ENCODE results near the gene CCBE1.

Gene CCBE1

GRCh38 chr18:59514203-59514602 is 183.0 kb downstream of the CCBE1 start:
- no peak for DNase-seq (ENCODE audit: low read depth)
- no peak overlapping the region for H3K4me3 ChIP-seq (ENCODE audit: low read depth, low read length)
- TF ChIP-seq, protein P1, sequence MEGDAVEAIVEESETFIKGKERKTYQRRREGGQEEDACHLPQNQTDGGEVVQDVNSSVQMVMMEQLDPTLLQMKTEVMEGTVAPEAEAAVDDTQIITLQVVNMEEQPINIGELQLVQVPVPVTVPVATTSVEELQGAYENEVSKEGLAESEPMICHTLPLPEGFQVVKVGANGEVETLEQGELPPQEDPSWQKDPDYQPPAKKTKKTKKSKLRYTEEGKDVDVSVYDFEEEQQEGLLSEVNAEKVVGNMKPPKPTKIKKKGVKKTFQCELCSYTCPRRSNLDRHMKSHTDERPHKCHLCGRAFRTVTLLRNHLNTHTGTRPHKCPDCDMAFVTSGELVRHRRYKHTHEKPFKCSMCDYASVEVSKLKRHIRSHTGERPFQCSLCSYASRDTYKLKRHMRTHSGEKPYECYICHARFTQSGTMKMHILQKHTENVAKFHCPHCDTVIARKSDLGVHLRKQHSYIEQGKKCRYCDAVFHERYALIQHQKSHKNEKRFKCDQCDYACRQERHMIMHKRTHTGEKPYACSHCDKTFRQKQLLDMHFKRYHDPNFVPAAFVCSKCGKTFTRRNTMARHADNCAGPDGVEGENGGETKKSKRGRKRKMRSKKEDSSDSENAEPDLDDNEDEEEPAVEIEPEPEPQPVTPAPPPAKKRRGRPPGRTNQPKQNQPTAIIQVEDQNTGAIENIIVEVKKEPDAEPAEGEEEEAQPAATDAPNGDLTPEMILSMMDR (IDR thresholded peaks at IDR 0.05; ENCODE audit: control insufficient read depth, extremely low read depth, insufficient read depth) = no peak

- DNase-seq (ENCODE audit: low read depth) = no peak
- H3K4me3 ChIP-seq (ENCODE audit: low read depth, low read length) = no peak overlapping the region
- TF ChIP-seq, protein P1 (IDR thresholded peaks at IDR 0.05; ENCODE audit: control insufficient read depth, extremely low read depth, insufficient read depth) = no peak
These were observed 185.0 kb downstream of the CCBE1 start for GRCh38 chr18:59512025-59512755.

DNA sequence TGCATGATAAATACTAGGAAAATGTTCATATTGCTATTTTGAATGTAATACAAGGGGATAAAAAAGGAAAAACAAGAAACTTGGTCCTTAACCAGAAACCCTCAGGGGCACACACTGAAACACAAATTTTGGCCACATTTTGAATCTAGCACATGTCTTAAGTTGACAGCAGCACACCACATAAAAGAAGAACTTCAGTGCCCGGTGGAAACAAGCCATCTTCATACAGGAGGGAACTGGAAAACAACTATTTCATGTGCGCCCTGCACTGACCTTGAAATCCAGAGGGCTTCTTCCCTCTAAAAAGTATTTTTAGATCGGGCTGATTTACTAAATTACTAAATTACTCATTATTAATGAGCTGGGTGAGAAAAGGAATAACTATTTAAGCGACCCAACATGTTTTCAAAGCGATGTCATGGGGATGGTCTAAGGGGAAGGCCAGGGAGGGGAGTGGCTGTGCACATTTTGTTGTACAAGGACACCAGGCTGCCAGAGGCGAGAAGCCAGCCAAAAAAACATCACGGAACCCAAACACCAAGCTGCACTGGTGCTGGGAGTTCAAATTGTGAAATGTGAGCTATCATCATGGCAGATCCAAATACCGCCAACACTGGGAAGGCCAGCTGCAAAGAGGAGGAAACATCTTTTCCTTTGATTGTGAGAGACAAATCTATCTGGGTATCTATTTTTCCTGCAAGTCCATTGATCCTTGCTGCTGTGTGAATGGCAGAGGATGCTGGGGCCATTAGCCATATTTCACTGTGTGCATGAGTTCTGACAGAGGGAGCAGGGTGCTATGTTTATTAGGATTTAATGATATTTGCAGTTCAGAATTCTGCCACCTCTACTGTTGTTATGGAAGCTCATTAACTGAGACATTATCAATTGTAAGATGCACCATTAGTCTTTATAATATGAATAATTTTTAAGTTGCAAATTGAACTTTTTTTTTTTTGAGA is 187.5 kb downstream of the CCBE1 start:
- no peak overlapping the region for H3K4me3 ChIP-seq (ENCODE audit: low read depth, low read length)
- DNase-seq (ENCODE audit: low read depth) = no peak
- TF ChIP-seq, protein P1 (IDR thresholded peaks at IDR 0.05; ENCODE audit: control insufficient read depth, extremely low read depth, insufficient read depth) = no peak

GRCh38 chr18:59505356-59505755 is 191.9 kb downstream of the CCBE1 start:
- DNase-seq (ENCODE audit: low read depth) = no peak
- no peak overlapping the region for H3K4me3 ChIP-seq (ENCODE audit: low read depth, low read length)
- TF ChIP-seq, protein P1 (IDR thresholded peaks at IDR 0.05; ENCODE audit: control insufficient read depth, extremely low read depth, insufficient read depth) = no peak

DNA sequence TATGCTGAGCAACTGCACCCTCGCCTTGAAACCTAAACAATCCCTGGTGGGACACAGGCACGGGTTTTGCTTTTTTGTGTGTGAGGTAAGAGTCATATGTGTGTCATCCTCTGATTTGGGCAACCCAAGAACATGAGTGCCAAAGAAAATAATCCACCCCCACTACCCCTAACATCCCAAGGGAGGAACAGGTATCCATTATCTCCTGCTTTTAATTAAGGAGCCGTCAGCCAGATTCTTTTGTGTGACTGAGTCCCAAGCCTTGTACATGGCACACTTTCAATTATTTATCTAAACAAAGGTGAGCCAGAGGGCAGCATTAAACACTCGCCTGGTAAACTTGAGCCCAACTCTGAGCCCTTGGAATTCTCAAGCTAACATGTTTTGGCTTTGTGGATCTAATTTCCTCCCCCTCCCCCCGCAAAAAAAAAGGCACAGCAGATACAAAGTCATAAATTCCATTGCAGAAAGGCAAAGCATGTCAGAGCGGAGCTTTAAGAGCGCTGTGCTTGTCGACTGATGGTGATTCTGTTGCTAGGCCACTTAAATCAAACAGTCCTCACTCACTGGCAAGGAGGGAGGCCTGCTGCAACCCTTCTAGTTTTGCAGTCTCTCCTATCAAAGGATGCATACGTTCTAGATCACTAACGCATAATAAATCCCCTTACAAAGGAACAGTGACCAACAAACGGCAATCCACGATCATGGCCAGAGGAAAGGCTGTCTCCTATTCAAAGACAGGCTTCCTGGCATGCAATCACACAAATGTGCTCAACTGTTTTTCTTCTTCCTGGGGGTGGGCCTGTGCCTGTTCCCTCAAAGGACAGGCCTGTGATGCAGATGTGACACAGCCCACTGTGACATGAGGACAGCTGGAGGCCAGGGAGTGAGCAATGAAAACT is 194.7 kb downstream of the CCBE1 start:
- DNase-seq (ENCODE audit: low read depth) = no peak

DNA sequence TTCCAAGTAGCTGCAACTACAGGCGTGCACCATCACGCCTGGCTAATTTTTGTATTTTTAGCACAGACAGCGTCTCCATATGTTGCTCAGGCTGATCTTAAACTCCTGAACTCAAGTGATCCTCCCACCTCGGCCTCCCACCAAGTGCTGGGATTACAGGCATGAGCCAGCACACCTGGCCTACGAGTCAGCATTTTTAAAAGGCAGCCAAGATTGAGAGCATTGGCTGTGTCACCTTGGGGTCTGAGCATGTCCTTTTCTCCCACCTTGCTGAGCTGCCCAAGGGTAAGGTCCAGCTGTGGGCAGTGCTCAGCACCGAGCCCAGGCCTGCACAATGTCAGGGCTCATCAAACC is 195.3 kb downstream of the CCBE1 start:
- no peak overlapping the region for H3K4me3 ChIP-seq (ENCODE audit: low read depth, low read length)
- no peak for DNase-seq (ENCODE audit: low read depth)
- TF ChIP-seq, protein P1 (IDR thresholded peaks at IDR 0.05; ENCODE audit: control insufficient read depth, extremely low read depth, insufficient read depth) = no peak

More for the DNA sequence above, 194.7 kb downstream of the CCBE1 start:
- no peak overlapping the region for H3K4me3 ChIP-seq (ENCODE audit: low read depth, low read length)
- TF ChIP-seq, protein P1 (IDR thresholded peaks at IDR 0.05; ENCODE audit: control insufficient read depth, extremely low read depth, insufficient read depth) = no peak
